22Rv1 (cell line): ENCODE results near the gene UBE2O.
"Not testable (repeated sequence)": the region's sequence is repeated elsewhere in the genome, so short reads cannot be mapped to it uniquely, and the experiment has no call there.

ENCODE experiments used
- H3K27ac ChIP-seq: fragments of 450-650 bp; 2 replicates; pipeline ENCODE4 v1.5.1; 2017
- ZFX ChIP-seq: fragments of 450-650 bp; IDR thresholded peaks from 2 replicates; pipeline ENCODE4 v1.6.1; 2017; ENCODE audit warnings: antibody characterized with exemption, borderline replicate concordance
- TF ChIP-seq, protein P1 (sequence below): fragments of 450-650 bp; IDR thresholded peaks from 2 replicates; pipeline ENCODE4 v1.5.1; 2017; ENCODE audit warnings: mild to moderate bottlenecking

UBE2O gene

GRCh38 chr17:76360461-76360860 lies 92.5 kb downstream of the UBE2O start:
- TF ChIP-seq, protein P1, sequence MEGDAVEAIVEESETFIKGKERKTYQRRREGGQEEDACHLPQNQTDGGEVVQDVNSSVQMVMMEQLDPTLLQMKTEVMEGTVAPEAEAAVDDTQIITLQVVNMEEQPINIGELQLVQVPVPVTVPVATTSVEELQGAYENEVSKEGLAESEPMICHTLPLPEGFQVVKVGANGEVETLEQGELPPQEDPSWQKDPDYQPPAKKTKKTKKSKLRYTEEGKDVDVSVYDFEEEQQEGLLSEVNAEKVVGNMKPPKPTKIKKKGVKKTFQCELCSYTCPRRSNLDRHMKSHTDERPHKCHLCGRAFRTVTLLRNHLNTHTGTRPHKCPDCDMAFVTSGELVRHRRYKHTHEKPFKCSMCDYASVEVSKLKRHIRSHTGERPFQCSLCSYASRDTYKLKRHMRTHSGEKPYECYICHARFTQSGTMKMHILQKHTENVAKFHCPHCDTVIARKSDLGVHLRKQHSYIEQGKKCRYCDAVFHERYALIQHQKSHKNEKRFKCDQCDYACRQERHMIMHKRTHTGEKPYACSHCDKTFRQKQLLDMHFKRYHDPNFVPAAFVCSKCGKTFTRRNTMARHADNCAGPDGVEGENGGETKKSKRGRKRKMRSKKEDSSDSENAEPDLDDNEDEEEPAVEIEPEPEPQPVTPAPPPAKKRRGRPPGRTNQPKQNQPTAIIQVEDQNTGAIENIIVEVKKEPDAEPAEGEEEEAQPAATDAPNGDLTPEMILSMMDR: no peak
- TF ChIP-seq ZFX: no peak

GRCh38 chr17:76359776-76360175 lies 93.2 kb downstream of the UBE2O start:
- not testable (repeated sequence) for H3K27ac ChIP-seq

More at GRCh38 chr17:76360461-76360860, 92.5 kb downstream of the UBE2O start:
- no peak overlapping the region for H3K27ac ChIP-seq

GRCh38 chr17:76359375-76359774 lies 93.6 kb downstream of the UBE2O start:
- TF ChIP-seq ZFX: no peak
- TF ChIP-seq, protein P1: no peak
- H3K27ac ChIP-seq: no peak overlapping the region

- no peak overlapping the region for H3K27ac ChIP-seq
- TF ChIP-seq, protein P1: no peak
- no peak for TF ChIP-seq ZFX
These were observed 95.3 kb downstream of the UBE2O start for GRCh38 chr17:76357597-76358158.

- H3K27ac ChIP-seq: no peak overlapping the region
- no peak for TF ChIP-seq ZFX
- TF ChIP-seq, protein P1: no peak
These were observed 96.0 kb downstream of the UBE2O start for GRCh38 chr17:76356803-76357456.

GRCh38 chr17:76354747-76355310 lies 98.1 kb downstream of the UBE2O start:
- TF ChIP-seq ZFX: no peak
- TF ChIP-seq, protein P1: no peak
- H3K27ac ChIP-seq: peak overlapping the region; percentile 91

DNA sequence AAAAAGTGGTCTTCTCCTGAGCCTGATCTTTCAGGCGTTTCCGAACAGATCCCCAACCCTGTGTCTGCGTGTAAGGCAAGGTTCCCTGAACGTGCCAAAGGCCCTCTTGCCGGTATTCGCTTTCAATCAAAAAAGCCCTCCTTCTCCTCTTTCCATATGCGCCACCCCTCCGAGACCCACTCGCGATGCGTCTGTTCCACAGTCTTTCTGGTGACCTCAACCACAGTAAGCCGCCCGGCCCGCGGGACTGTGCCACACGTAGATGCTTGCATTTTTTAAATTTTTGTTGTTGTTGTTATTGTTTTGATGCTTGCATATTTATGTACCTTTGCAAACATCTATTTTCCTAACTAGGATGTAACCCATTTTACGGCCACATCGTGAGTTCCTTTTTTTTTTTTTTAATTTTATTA lies 98.6 kb downstream of the UBE2O start:
- peak overlapping the region; percentile 91 for H3K27ac ChIP-seq
- no peak for TF ChIP-seq ZFX
- TF ChIP-seq, protein P1: no peak
